ENCODE data around the gene RHOJ.
"Not testable (repeated sequence)": the region's sequence is repeated elsewhere in the genome, so short reads cannot be mapped to it uniquely, and the experiment has no call there.

RHOJ gene

DNA sequence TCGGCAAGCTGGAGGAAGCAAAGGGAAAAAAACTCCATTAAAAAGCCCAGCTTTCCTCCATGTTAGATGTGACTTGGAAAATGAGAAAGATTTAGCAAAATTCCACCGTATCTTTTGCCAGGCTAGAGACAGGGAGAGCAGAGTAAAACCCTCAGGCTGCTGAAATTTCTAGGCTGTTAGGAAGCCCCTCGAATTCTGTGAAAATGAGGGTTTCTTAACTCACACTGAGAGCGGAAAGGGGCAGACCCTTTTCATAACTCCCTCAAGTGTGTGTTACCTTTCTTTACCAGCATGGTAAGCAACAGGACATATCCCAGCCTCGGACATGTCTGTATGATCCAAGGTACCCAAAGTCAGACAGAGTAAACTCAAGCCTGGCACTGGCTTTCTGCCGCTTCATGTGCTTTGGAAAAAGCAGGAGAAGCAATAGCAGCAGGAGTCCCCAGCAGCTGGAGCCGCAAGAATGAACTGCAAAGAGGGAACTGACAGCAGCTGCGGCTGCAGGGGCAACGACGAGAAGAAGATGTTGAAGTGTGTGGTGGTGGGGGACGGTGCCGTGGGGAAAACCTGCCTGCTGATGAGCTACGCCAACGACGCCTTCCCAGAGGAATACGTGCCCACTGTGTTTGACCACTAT is at the start of gene RHOJ:
Gene RHOJ, plus strand, starts transcription at position 37 of the 637 bp plus-strand sequence. Its CDS starts 427 bp downstream, at position 464.
- DNase-seq, result no peak

DNA sequence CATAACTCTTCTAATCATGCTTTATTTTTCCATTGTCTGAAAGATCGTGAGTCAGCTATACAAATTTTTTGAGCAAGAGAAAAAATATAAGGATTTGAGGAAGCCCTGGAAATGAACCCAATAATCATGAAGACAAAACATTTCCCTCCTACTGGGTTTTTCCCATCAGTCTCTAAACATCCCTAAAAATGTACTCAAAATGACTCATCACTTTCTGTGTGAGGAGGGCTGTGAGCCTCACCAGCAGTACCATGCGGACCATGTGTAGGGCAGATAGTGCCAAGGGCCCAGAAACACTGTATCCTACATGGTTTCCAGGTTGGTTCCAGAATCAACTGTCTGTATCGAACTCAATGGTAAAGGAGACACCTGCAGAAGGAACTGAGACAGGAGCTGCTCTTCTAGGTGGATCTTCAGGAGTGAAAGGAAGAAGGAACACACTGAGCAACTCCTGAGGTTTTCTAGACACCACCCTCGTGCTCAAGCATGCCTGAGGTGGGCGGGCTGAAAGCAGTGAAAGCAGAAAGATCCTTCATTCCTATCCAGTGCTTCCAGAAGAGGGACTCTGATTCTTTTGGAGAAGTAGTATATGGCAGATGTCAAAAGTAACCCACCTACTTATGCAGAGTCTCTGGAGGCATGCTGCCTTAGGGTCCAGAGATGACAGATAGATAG is 48.6 kb upstream of the RHOJ start:
- no peak for DNase-seq

DNA sequence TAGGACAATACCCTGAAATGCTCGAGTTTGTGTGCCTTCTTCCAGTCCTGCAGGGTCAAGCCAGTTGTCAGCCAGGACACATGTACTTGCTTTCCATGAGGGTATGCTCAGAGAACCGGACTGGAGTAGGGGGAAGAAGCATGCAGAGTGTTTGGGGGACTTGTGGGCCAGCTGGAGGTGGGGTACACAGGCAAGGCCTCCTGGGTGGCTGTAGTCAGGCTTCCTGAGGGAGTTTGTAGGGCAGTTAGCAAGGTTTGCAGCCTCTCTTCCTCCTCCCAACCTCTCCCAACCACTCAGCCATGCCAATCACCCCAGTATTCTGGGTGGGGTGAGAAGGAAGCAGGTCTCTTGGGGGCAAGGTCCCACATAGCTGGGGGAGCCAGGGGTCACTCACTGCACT is 47.0 kb upstream of the RHOJ start:
- DNase-seq, result no peak

DNA sequence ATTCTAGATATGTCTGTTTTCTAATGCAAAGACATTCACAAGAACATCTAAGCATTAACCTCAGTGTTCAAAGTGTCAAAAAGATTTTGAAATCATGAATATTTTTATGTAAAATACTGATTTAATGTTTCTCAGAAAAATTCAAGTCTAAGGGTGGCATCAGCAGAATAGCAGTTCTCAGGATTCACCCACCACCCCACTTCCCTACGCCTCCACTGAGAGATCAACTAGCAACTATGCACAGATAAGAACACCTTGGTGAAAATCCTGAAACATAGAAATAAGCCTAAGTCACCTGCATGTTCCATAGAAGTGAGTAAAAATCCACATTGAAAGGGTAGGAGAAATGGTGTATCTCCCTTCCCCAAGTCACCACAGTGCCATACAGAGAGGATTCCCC is 40.9 kb upstream of the RHOJ start:
- no peak for DNase-seq

DNA sequence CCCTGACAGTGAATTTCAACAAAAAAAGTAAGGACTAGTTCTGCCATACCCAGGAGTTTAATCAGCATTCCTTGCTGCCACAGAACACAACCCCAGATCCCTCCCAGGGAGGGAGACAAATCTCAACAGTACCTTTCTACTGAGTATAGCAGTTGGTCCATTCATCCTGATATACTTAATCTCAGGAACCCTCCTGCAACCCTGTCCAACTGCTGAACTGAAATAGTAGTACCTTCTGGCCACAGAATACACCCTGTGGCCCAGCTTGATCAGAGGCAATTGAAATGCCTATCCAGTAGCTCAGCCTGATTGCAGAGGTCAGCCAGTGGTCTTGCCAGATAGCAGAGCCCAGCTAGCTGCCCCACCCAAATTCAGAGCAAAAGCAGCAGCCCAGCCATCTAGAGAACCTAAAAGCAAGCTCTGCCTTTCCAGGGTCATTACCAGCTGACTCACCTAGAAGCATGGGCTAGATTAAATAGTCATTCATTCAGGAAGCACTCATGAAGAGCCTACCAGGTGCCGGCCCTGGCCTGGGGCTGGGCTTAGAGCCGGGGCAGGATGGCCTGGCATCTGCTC is 40.0 kb upstream of the RHOJ start:
- no peak for DNase-seq

DNA sequence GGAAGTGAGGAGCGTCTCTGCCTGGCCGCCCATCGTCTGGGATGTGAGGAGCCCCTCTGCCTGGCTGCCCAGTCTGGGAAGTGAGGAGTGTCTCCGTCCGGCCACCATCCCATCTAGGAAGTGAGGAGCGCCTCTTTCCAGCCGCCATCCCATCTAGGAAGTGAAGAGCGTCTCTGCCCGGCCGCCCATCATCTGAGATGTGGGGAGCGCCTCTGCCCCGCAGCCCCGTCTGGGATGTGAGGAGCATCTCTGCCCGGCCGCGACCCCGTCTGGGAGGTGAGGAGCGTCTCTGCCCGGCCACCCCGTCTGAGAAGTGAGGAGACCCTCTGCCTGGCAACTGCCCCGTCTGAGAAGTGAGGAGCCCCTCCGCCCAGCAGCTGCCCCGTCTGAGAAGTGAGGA is 39.0 kb upstream of the RHOJ start:
- DNase-seq, result not testable (repeated sequence)

DNA sequence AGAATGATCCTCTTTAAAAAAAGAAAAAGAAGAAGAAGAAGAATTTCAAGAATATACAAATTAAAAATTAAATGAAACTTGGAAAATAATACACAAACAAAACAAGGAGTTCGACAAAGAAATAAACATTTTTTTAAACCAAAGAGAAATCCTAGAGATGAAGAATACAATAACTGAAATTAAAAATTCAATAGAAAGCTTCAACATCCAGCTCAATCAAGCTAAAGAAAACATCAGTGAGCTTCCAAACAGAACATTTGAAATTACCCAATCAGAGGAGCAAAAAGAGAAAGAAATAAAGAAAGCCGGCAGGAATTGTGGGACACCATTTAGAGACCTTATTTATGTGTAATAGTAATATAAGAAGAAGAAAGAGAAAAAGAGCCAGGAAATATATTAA is 37.2 kb upstream of the RHOJ start:
- DNase-seq, result no peak

DNA sequence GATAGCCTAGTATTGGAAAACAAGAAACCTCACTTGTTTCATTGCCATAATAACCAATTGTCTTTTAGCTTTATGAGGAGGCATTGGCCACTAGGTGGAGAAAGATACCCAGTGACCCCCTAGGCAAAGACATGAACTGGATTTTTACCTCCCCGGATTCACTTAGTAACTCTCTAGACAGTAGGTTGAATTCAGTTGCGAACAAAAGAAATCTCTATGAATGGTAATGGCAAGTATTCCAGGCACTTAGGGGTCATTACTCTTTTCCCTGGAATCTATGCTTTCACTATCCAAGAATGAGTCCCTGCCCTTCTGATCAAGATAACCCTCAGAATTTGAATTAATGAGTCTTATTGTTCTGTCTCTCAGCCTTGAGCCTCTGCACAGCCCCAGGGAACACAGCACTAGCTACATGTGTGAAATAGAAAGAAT is 29.5 kb upstream of the RHOJ start:
- DNase-seq, result no peak

DNA sequence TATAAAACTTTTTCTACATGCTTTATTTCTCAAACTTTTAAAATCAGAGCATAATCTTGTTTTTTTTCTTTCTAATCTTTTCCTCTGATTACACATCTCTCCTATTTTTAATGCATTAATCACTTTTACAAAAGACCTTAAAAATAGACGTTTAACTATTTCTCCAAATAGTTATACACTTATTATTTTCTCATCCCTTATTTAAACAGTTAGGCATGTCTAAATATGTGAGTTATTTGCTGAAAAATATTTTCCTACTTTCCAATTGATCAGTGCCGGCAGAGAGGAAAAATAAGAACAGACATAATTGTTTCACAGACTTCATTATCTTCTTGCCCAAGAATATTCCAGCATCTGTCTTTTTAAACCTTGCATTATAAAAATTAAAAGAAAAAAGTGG is 28.7 kb upstream of the RHOJ start:
- DNase-seq, result no peak

DNA sequence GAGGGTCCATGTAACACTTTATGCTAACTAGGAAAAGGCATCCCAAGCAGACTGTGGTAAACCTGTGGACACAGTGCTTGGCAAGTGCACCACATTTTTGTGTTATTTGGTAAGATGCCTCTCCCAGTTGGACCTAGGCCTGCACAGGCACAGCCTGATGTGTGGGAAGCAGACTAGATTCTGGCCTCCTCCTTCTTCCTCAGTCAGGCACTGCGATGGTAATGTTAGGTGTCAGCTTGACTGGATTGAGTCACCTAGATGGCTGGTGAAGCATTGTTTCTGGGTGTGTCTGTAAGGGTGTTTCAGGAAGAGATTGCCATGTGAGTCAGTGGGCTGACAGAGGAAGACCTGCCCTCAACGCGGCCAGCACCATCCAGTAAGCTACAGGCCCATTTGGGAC is 25.3 kb upstream of the RHOJ start:
- DNase-seq, result no peak

DNA sequence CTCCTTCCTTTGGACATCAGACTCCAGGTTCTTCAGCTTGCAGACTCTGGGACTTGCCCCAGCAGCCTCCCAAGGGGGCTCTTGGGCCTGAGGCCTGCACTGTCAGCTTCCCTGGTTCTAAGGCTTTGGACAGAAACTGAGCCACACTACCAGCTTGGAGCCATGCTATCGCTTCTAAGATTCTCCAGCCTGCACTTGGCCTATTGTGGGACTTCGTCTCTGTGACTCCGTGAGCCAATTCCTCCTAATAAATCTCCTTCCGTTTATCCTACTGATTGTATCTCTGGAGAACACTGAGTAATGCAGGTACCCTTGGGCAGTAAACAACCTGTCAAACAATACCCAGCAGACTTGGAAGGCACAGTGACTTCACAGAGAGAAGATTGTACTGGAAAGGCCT is 24.9 kb upstream of the RHOJ start:
- DNase-seq, result no peak

DNA sequence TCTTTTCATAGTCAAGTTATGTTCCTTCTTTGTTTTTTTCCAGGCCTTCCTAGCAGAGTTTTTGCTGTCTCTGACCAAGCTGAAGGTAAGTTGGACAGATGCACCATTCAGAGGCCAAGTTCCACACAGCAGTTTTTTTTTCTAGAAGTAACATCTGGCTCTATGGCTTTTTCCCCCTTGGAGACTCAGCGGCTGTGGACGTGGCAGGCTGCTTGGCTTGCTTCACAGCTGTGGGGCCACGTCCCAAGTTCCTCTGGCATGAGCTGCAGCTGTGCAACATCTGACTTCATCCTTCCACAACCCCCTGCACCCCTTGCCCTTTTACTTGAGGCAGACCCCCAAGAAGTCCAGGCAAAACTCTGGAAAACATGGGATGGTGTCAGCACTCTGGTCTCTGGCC is 24.2 kb upstream of the RHOJ start:
- DNase-seq, result no peak

DNA sequence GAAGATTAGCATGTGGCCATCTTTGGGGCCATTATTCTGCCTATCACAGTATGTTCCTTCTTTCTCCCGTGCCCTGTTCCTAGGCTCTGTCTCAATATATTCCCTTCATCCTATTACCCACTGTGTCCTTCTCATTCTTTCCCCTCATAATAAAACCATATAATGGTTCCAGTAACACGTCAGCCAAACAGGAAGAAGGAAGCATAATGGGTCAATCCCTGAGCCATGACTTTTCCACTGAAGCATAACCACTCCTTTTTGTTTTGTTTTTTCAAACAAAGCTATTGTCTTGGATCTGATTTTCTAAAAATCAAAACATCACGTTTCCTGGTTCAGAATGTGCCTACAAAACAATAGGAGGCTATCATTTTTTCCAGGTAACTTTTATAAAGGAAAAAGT is 21.3 kb upstream of the RHOJ start:
- no peak for DNase-seq

DNA sequence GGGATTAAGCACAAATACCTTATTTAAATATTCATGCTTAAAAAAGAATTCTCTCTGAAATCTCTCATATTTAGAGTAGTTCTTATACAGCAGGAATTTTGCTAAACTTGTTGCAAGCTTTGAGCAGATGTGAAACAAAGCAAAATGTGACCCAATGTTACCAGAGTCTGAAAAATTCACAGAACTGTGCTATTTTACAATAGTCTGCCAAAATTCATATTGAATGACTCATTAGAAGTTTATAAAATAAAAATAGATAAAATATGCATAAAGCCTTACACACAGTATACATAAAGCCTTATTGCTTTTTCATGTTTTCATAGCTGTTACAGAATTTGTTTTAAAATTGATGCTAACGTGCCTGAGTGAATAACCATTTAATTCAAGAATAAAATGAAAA is 17.8 kb upstream of the RHOJ start:
- no peak for DNase-seq

DNA sequence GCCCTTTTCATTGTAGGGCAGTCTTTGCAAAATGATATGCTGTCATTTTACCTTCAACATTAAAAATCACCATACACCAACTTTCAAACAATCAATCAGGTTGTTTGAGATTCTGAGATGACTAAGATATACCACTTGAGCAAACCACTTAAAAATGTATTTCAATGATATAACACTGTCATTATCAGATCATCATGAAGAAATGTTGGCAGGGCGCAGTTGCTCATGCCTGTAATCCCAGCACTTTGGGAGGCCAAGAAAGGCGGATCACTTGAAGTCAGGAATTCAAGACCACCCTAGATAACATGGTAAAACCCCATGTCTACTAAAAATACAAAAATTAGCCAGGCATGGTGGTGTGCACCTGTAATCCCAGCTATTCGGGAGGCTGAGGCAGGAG is 13.0 kb upstream of the RHOJ start:
- no peak for DNase-seq

DNA sequence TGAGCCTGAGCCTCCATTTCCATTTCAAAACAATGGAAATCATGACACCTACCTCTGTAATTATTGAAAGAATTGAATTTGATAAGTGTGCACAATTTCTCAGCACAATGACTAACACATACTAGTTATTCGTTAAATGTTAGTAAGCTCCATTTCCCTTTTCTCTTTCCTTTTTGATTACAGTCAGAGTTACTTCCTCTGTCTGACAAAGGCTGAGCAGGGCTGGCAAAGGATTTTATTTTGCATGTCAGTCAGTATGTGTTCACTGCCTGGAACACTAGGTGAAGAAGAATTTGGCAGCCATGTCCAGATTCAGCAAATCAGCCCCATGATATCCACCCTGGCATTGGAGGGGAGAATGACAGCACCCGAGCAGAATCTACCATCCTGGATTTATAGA is 12.2 kb upstream of the RHOJ start:
- no peak for DNase-seq

DNA sequence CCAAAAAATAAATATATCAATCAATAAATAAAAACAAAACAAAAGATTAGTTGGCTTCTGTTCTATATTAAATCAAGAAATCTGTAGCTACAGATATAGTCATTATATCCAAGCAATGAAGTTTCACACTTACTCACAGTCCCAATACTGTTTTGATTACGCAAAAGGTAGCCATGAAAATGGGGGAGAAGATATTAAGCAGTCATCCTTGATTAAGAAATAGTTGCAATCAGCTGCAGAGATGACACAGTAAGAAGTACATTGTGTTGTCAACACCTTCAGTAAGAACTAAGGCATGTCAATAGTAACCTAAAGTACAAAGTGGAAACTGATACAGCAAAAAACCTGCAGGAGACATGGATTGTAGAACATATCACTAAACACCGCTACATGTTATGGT is 11.0 kb upstream of the RHOJ start:
- DNase-seq, result no peak

DNA sequence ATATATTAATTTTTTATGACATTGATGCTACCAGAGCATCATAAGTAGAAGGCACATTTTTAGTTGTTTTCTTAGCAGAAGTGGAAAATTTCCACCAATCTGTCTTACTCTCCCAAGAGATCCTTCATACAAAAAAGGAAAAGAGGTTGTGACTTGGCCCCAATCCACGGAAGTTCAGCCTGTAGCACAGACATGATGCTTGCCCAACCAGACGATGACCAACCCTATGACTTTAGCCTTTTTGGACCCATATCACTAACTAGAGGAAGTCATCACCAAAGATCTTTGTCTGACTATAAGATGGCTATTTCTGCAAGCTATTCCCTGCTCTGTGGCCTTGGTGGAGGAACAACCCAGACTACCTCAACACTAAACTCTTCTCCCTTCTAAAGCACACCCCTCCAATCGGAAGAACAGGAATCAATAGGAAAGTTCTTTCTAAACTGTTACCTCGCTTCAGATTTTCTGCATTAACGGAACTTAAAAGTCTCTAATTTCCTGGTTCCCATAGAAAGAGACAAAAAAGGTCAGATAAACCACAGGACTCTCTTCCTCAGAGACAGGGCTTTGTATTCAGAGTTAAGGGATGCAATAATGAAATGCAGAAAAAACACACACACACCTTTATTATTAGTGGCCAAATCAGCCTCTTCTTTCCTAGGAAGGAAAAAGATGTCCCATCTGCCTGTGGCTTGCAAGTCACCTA is 4.1 kb upstream of the RHOJ start:
- no peak for DNase-seq

DNA sequence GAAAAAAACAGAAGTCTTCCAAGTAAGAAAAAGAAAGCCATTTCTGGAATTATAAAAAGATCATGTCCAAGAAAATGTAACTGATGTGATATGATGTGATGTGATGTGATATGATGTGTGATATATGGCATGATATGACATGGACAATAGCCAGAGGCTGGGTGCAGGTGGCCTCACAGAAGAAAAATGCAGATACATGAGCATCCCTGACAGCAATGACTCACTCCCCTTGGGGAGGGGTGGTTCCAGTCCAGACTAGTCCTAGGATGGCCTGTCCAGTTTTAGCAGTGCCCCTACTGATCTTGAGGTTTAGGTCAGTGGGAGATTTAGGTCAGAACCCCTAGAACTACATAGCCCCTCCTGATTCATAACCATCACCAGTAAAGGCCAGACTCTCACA is 3.5 kb upstream of the RHOJ start:
- DNase-seq, result no peak

DNA sequence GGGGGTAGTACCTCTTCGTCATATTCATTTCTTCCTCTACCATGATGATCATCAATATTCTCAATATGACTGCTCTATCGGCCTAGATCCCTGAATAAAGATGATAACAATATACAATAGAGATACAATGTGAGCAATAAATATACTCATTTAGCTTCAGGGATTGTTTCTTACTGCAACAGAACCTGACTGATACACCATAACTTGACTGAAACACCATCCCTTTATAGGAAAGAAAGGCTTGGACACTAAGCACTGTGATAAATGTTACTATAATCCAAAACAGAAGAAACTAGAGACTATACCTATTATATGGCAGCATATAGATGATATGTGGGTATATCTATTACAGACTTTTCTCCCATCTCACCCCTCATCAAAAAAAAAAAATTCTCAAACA is 1.2 kb upstream of the RHOJ start:
- no peak for DNase-seq

DNA sequence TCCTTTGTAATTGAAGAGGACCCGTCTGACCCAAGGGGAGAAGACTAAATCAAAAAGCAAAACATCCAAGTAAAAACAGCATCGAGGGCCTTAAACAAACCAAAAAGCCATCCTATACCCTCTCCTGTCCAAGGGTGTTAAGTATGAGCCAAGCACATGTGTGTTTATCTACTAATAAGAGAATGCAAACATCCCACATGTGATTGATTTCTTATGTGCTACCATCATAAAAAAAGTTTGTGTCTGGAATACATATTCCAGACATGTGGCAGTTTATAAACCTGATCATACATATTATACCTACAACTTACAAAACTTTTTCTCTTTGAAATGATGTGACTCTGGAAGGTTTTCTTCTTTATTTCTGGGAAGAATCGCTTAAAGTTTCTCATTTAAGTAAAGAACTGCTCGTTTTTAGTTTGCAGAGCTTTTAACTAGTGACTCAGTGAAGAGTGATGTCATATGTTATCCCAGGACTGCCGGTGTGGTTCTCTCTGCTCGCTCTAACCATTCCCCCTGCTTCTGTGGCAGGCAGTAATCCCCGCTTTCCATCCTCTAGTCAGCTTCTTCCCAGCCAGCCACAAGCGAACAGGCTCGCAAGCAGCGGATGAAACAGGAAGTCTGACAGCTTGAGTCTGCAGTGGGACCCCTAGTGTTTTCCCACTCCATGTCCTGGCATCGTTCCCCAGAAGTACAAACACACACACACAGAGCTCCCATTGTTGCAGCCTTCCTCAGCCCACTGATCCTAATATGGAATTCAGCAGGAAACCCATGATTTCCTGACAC is 431 bp upstream of the RHOJ start:
- DNase-seq, result no peak

DNA sequence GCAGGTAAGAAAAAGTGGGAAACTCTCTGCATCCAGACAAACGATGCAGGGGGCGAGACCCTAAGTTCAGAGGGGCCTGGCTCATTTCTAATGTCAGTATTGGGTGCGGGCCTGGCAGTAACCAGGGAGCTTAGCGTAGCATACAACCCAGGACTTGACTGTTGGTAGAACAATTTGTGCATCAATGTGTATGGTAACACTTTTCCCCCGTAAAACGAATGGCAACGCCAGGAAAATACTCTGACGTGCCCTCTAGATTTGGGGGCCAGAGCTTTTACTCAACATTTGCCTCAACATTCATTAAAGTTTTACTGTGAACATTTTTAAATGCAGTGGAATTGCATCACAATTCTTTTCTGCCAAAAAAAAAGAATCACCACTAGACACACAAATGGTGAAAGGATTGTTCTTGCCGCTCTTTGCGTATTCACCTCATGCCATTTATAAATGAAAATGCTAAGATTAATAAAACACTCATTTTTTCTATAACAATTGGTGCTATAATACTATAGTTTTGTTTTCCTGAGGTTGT is 867 bp downstream of the RHOJ start:
- no peak for DNase-seq

DNA sequence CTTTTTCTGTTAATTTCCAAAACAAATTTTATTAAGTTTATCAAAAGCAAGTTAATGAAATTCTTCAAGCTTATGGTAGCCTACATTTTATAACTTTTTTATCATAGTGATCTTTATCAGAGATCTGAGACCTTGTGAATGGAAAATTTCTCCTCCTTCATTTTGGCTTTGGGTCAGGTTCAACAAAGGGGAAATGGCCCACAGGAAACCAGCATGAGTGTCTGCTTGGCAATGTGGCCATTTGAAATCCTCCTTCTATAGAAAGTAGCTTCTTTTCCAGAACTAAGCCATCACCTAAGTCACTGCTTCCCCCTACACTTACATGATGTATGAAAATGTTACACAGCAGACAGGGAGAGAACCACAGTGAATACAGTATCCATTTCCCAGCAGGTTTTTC is 1.6 kb downstream of the RHOJ start:
- no peak for DNase-seq

Measured in activated T-cell treated with anti-CD3 and anti-CD28 coated beads for 4 hours (primary cell).